ENCODE data around the gene PADI2.

PADI2 gene

GRCh38 chr1:17120481-17120877, 1.2 kb upstream of the PADI2 start:
- TF ChIP-seq CTCF (IDR thresholded peaks at IDR 0.05; ENCODE audit: extremely low read depth, missing control alignments): no peak
- no peak for DNase-seq (ENCODE audit: low spot score)

- no peak for TF ChIP-seq CTCF (IDR thresholded peaks at IDR 0.05; ENCODE audit: extremely low read depth, missing control alignments)
- DNase-seq (ENCODE audit: low spot score): peak; percentile 66
These were observed 676 bp upstream of the PADI2 start for GRCh38 chr1:17119773-17120480.

- TF ChIP-seq CTCF (IDR thresholded peaks at IDR 0.05; ENCODE audit: extremely low read depth, missing control alignments): no peak
- DNase-seq (ENCODE audit: low spot score): no peak
These were observed 560 bp downstream of the PADI2 start for GRCh38 chr1:17118706-17119075.

- DNase-seq (ENCODE audit: low spot score): no peak
- no peak for TF ChIP-seq CTCF (IDR thresholded peaks at IDR 0.05; ENCODE audit: extremely low read depth, missing control alignments)
These were observed 983 bp downstream of the PADI2 start for GRCh38 chr1:17118268-17118667.

GRCh38 chr1:17117451-17118265, 1.6 kb downstream of the PADI2 start:
- no peak for DNase-seq (ENCODE audit: low spot score)
- no peak for TF ChIP-seq CTCF (IDR thresholded peaks at IDR 0.05; ENCODE audit: extremely low read depth, missing control alignments)

GRCh38 chr1:17116643-17117042, 2.6 kb downstream of the PADI2 start:
- TF ChIP-seq CTCF (IDR thresholded peaks at IDR 0.05; ENCODE audit: extremely low read depth, missing control alignments): no peak
- no peak for DNase-seq (ENCODE audit: low spot score)

- DNase-seq (ENCODE audit: low spot score): no peak
- TF ChIP-seq CTCF (IDR thresholded peaks at IDR 0.05; ENCODE audit: extremely low read depth, missing control alignments): no peak
These were observed 5.3 kb downstream of the PADI2 start for GRCh38 chr1:17113963-17114362.
